Parathyroid adenoma (tissue), 2 donors: Measurements from ENCODE around the gene CXCL12.

ENCODE experiments used
- H2AFZ ChIP-seq: fragments of 300-600 bp; sonication (generic); one replicate; pipeline ENCODE4 v1.7.0; 2017; ENCODE audit warnings: antibody characterized with exemption, mild to moderate bottlenecking
- H3K27ac ChIP-seq: fragments of 300-600 bp; sonication (generic); one replicate; pipeline ENCODE4 v1.7.0; 2017
- H3K27me3 ChIP-seq: fragments of 300-600 bp; sonication (generic); one replicate; pipeline ENCODE4 v1.7.0; 2017; ENCODE audit warnings: low read length; ENCODE audit not compliant: control insufficient read depth, insufficient read depth
- H3K36me3 ChIP-seq: fragments of 300-600 bp; sonication (generic); one replicate; pipeline ENCODE4 v1.7.0; 2017; ENCODE audit warnings: low read length; ENCODE audit not compliant: control insufficient read depth, insufficient read depth
- H3K4me1 ChIP-seq: fragments of 300-600 bp; sonication (generic); one replicate; pipeline ENCODE4 v1.7.0; 2017; ENCODE audit warnings: control low read depth
- H3K4me2 ChIP-seq: fragments of 300-600 bp; sonication (generic); one replicate; pipeline ENCODE4 v1.7.0; 2017; ENCODE audit warnings: low read length
- H3K4me3 ChIP-seq: fragments of 300-600 bp; sonication (generic); one replicate; pipeline ENCODE4 v1.7.0; 2017; ENCODE audit warnings: low read depth, low read length
- H3K79me2 ChIP-seq: fragments of 300-600 bp; sonication (generic); one replicate; pipeline ENCODE4 v1.7.0; 2017; ENCODE audit warnings: control low read depth
- H3K9ac ChIP-seq: fragments of 300-600 bp; sonication (generic); one replicate; pipeline ENCODE4 v1.7.0; 2017; ENCODE audit warnings: mild to moderate bottlenecking
- H3K9me3 ChIP-seq: fragments of 300-600 bp; sonication (generic); one replicate; pipeline ENCODE4 v1.7.0; 2017; ENCODE audit warnings: low read length; ENCODE audit not compliant: control insufficient read depth
- CTCF ChIP-seq: fragments of 300-600 bp; sonication (generic); IDR thresholded peaks from one replicate; pipeline ENCODE4 v1.7.0; 2017; ENCODE audit warnings: antibody characterized with exemption, mild to moderate bottlenecking
- donor health status: primary hyperparathyroidism.

CXCL12 gene

GRCh38 chr10:44337081-44337480 lies 47.8 kb downstream of the CXCL12 start:
- Histone ChIP-seq H3K27ac (peak overlapping the region; percentile 92), H3K9me3 (no peaks in the 10 kb centered on the region), H3K27me3 (no peaks in the 10 kb centered on the region), H3K9ac (no peak overlapping the region), H3K4me3 (no peak overlapping the region), H3K79me2 (no peaks in the 10 kb centered on the region), H2AFZ (peak overlapping the region; percentile 51), H3K36me3 (no peaks in the 10 kb centered on the region), H3K4me2 (no peak overlapping the region), H3K4me1 (peaks cover 77% of the 10 kb centered on the region)
- no peak for TF ChIP-seq CTCF

GRCh38 chr10:44335330-44336021 lies 49.4 kb downstream of the CXCL12 start:
- no peak for TF ChIP-seq CTCF
- H3K4me1 ChIP-seq, result peaks cover 61% of the 10 kb centered on the region

GRCh38 chr10:44334621-44335184 lies 50.2 kb downstream of the CXCL12 start:
- Histone ChIP-seq H3K9me3 (no peaks in the 10 kb centered on the region), H3K27me3 (no peaks in the 10 kb centered on the region), H3K4me2 (peak overlapping the region; percentile 1), H3K9ac (no peak overlapping the region), H3K36me3 (no peaks in the 10 kb centered on the region), H3K4me3 (no peak overlapping the region), H3K27ac (peak overlapping the region; percentile 92), H3K79me2 (no peaks in the 10 kb centered on the region), H2AFZ (peak overlapping the region; percentile 2), H3K4me1 (peaks cover 54% of the 10 kb centered on the region)
- no peak for TF ChIP-seq CTCF

More at GRCh38 chr10:44335330-44336021, 49.4 kb downstream of the CXCL12 start:
- H3K27ac ChIP-seq, result peak overlapping the region; percentile 92
- H3K9me3 ChIP-seq, result no peaks in the 10 kb centered on the region
- H2AFZ ChIP-seq, result peak overlapping the region; percentile 12
- H3K36me3 ChIP-seq, result no peaks in the 10 kb centered on the region
- no peaks in the 10 kb centered on the region for H3K79me2 ChIP-seq
- H3K4me2 ChIP-seq, result no peak overlapping the region
- H3K4me3 ChIP-seq, result no peak overlapping the region
- no peaks in the 10 kb centered on the region for H3K27me3 ChIP-seq
- H3K9ac ChIP-seq, result no peak overlapping the region

- Histone ChIP-seq H3K9ac (no peak overlapping the region), H3K79me2 (no peaks in the 10 kb centered on the region), H3K27me3 (no peaks in the 10 kb centered on the region), H3K4me2 (peak overlapping the region; percentile 1), H3K9me3 (no peaks in the 10 kb centered on the region), H3K4me1 (peaks cover 51% of the 10 kb centered on the region), H3K4me3 (no peak overlapping the region), H3K27ac (peak overlapping the region; percentile 92), H3K36me3 (no peaks in the 10 kb centered on the region), H2AFZ (peak overlapping the region; percentile 2)
- TF ChIP-seq CTCF, result no peak
Measured at GRCh38 chr10:44334091-44334490, 50.8 kb downstream of the CXCL12 start.
